ENCODE measurements around the gene PRORP.

DNA sequence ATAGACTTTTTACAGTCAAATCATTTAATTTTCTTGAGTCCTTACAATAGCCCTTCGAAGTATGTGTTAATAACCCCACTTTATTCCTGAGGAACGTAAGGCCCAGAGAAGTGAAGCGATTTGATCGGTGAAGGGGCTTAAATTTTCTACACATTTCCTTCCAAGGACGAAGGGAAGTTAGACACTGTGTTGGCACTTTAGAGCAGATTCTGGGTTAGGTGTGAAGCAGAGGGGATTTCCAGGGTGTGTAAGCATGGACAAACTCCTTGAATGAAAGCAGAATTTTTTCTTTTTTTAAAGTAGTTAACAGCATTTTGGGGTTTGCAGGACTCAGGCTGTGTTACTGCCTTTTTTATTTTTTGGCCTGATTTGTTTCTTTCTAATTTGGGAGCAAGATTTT, 38.9 kb downstream of the PRORP start:
- TF ChIP-seq, protein P1, sequence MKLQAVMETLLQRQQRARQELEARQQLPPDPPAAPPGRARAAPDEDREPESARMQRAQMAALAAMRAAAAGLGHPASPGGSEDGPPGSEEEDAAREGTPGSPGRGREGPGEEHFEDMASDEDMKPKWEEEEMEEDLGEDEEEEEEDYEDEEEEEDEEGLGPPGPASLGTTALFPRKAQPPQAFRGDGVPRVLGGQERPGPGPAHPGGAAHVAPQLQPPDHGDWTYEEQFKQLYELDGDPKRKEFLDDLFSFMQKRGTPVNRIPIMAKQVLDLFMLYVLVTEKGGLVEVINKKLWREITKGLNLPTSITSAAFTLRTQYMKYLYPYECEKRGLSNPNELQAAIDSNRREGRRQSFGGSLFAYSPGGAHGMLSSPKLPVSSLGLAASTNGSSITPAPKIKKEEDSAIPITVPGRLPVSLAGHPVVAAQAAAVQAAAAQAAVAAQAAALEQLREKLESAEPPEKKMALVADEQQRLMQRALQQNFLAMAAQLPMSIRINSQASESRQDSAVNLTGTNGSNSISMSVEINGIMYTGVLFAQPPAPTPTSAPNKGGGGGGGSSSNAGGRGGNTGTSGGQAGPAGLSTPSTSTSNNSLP (IDR thresholded peaks at IDR 0.05; ENCODE audit: borderline replicate concordance, low read depth, low read length): no peak
- TF ChIP-seq, protein P2, sequence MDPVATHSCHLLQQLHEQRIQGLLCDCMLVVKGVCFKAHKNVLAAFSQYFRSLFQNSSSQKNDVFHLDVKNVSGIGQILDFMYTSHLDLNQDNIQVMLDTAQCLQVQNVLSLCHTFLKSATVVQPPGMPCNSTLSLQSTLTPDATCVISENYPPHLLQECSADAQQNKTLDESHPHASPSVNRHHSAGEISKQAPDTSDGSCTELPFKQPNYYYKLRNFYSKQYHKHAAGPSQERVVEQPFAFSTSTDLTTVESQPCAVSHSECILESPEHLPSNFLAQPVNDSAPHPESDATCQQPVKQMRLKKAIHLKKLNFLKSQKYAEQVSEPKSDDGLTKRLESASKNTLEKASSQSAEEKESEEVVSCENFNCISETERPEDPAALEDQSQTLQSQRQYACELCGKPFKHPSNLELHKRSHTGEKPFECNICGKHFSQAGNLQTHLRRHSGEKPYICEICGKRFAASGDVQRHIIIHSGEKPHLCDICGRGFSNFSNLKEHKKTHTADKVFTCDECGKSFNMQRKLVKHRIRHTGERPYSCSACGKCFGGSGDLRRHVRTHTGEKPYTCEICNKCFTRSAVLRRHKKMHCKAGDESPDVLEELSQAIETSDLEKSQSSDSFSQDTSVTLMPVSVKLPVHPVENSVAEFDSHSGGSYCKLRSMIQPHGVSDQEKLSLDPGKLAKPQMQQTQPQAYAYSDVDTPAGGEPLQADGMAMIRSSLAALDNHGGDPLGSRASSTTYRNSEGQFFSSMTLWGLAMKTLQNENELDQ (CRISPR knock-in tag; IDR thresholded peaks at IDR 0.05; ENCODE audit: borderline replicate concordance): no peak
- TF ChIP-seq SIX5 (IDR thresholded peaks at IDR 0.05; ENCODE audit: borderline replicate concordance in 1 of 2, insufficient read depth in 1 of 2, low read depth in 1 of 2, low read length in 2 of 2): no peak
- no peak for TF ChIP-seq NUFIP1 (IDR thresholded peaks at IDR 0.05; ENCODE audit: partially characterized antibody)
- TF ChIP-seq, protein P3, sequence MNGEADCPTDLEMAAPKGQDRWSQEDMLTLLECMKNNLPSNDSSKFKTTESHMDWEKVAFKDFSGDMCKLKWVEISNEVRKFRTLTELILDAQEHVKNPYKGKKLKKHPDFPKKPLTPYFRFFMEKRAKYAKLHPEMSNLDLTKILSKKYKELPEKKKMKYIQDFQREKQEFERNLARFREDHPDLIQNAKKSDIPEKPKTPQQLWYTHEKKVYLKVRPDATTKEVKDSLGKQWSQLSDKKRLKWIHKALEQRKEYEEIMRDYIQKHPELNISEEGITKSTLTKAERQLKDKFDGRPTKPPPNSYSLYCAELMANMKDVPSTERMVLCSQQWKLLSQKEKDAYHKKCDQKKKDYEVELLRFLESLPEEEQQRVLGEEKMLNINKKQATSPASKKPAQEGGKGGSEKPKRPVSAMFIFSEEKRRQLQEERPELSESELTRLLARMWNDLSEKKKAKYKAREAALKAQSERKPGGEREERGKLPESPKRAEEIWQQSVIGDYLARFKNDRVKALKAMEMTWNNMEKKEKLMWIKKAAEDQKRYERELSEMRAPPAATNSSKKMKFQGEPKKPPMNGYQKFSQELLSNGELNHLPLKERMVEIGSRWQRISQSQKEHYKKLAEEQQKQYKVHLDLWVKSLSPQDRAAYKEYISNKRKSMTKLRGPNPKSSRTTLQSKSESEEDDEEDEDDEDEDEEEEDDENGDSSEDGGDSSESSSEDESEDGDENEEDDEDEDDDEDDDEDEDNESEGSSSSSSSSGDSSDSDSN (IDR thresholded peaks at IDR 0.05; ENCODE audit: borderline replicate concordance in 1 of 2, low read depth in 2 of 2, low read length in 2 of 2): no peak
- TF ChIP-seq RFX7 (CRISPR knock-in tag; IDR thresholded peaks at IDR 0.05): no peak
- TF ChIP-seq POLR2AphosphoS2 (IDR thresholded peaks at IDR 0.05; ENCODE audit: low read length): no peak
- no peak for TF ChIP-seq ZNF707 (CRISPR knock-in tag; conservative IDR thresholded peaks at IDR 0.05)
- no peak for TF ChIP-seq SMARCE1 (IDR thresholded peaks at IDR 0.05)
- no peak for TF ChIP-seq CTCF (IDR thresholded peaks at IDR 0.05 in 2 of 3, conservative IDR thresholded peaks at IDR 0.05 in 1 of 3; ENCODE audit: insufficient read depth in 2 of 3, low read depth in 1 of 3, low read length in 3 of 3)
- no peak for TF ChIP-seq MAFK (IDR thresholded peaks at IDR 0.05; ENCODE audit: low read length)
